Smooth muscle cell (in vitro differentiated cells): ENCODE data around the gene FTCDNL1. TPM values are rescaled to one million over a fixed set of nuclear protein-coding genes. Genes with fewer than 3 reads are reported as not detected.

Experiments used
- DNase-seq: peaks from one replicate; lab custom pipeline; 2025; ENCODE audit not compliant: unreplicated experiment; lab: John Stamatoyannopoulos, UW
- H2AFZ ChIP-seq: fragments of 200-600 bp; sonication (generic); 2 replicates; pipeline ENCODE4 v1.6.0; 2016; ENCODE audit warnings: antibody characterized with exemption, low read depth, mild to moderate bottlenecking
- H3F3A ChIP-seq: fragments of 200-600 bp; sonication (generic); 2 replicates; pipeline ENCODE4 v1.6.0; 2017; ENCODE audit warnings: antibody characterized with exemption, low read depth
- H3K27ac ChIP-seq: fragments of 200-600 bp; sonication (generic); 2 replicates; pipeline ENCODE4 v1.5.1; 2016; ENCODE audit warnings: low read depth, mild to moderate bottlenecking
- H3K27me3 ChIP-seq: fragments of 200-600 bp; sonication (generic); 2 replicates; pipeline ENCODE4 v1.6.1; 2016; ENCODE audit warnings: low read depth, mild to moderate bottlenecking
- H3K36me3 ChIP-seq: fragments of 200-600 bp; sonication (generic); 2 replicates; pipeline ENCODE4 v1.5.1; 2016; ENCODE audit warnings: low read depth
- H3K4me1 ChIP-seq: fragments of 200-600 bp; sonication (generic); 2 replicates; pipeline ENCODE4 v1.5.1; 2016; ENCODE audit warnings: low read depth
- H3K4me2 ChIP-seq: fragments of 200-600 bp; sonication (generic); 2 replicates; pipeline ENCODE4 v1.6.0; 2016; ENCODE audit warnings: mild to moderate bottlenecking
- H3K4me3 ChIP-seq: fragments of 200-600 bp; sonication (generic); 2 replicates; pipeline ENCODE4 v1.5.1; 2016; ENCODE audit warnings: mild to moderate bottlenecking
- H3K79me2 ChIP-seq: fragments of 200-600 bp; sonication (generic); 2 replicates; pipeline ENCODE4 v1.6.0; 2016; ENCODE audit warnings: low read depth, mild to moderate bottlenecking
- H3K9ac ChIP-seq: fragments of 200-600 bp; sonication (generic); 2 replicates; pipeline ENCODE4 v1.6.0; 2016; ENCODE audit warnings: low read depth
- H3K9me3 ChIP-seq: fragments of 200-600 bp; sonication (generic); replicated peaks from 2 replicates; pipeline ENCODE4 v1.5.1; 2016; ENCODE audit warnings: low read depth
- H4K20me1 ChIP-seq: fragments of 200-600 bp; sonication (generic); 2 replicates; pipeline ENCODE4 v1.6.0; 2016; ENCODE audit warnings: low read depth
- CTCF ChIP-seq: fragments of 200-600 bp; sonication (generic); IDR thresholded peaks from 2 replicates; pipeline ENCODE4 v1.5.1; 2017; ENCODE audit warnings: borderline replicate concordance, mild to moderate bottlenecking, antibody characterized with exemption; ENCODE audit not compliant: insufficient read depth, poor library complexity, severe bottlenecking
- WGBS: methylation state at CpG from one replicate; pipeline ENCODE4 v1.1.7; 2016; ENCODE audit warnings: low lambda C conversion rate; 5-methylcytosine and 5-hydroxymethylcytosine counted together
- polyA plus RNA-seq: library from polyadenylated mRNA; unstranded; fragments of >200 nt; fragmentation: Nextera tagmentation; extraction: Ambion mirVana; gene quantifications from 2 replicates; pipeline ENCODE4 v1.2.1, GENCODE V29; 2016
- total RNA-seq: library from RNA; depleted of rRNA; stranded (reverse); fragments of >200 nt; gene quantifications from 2 replicates; pipeline ENCODE4 v1.2.3, GENCODE V29; 2014

The FTCDNL1 gene
- total and polyA plus RNA-seq, 2 experiments from 2014 or later = 0.66 TPM; not detected in 1

GRCh38 chr2:199734011-199734410 is 117.0 kb downstream of the FTCDNL1 start:
- no peak for TF ChIP-seq CTCF
- no peaks in the 10 kb centered on the region for H3K9me3 ChIP-seq
- no peak overlapping the region for H3K4me2 ChIP-seq
- WGBS = 34% methylated on average over 2 of the region's 2 CpGs
- H3K36me3 ChIP-seq = no peaks in the 10 kb centered on the region
- H3K27me3 ChIP-seq = no peaks in the 10 kb centered on the region
- H2AFZ ChIP-seq = no peak overlapping the region
- H3F3A ChIP-seq = no peaks in the 10 kb centered on the region
- no peak overlapping the region for H3K4me3 ChIP-seq
- DNase-seq = no peak
- H3K79me2 ChIP-seq = no peaks in the 10 kb centered on the region
- H3K27ac ChIP-seq = no peak overlapping the region
- no peaks in the 10 kb centered on the region for H4K20me1 ChIP-seq
- no peak overlapping the region for H3K9ac ChIP-seq
- peaks cover 2% of the 10 kb centered on the region for H3K4me1 ChIP-seq

GRCh38 chr2:199727801-199728200 is 123.2 kb downstream of the FTCDNL1 start:
- TF ChIP-seq CTCF = no peak
- Histone ChIP-seq H3K27ac (no peak overlapping the region), H3K36me3 (no peaks in the 10 kb centered on the region), H3F3A (no peaks in the 10 kb centered on the region), H3K79me2 (no peaks in the 10 kb centered on the region), H3K9me3 (no peaks in the 10 kb centered on the region), H2AFZ (no peak overlapping the region), H3K4me2 (no peak overlapping the region), H4K20me1 (no peaks in the 10 kb centered on the region), H3K9ac (no peak overlapping the region), H3K27me3 (no peaks in the 10 kb centered on the region), H3K4me1 (no peaks in the 10 kb centered on the region), H3K4me3 (no peak overlapping the region)
- 80% methylated on average over 2 of the region's 2 CpGs for WGBS
- no peak for DNase-seq

- WGBS = 93% methylated on average over 1 of the region's 1 CpG
- Histone ChIP-seq H3K27ac (no peak overlapping the region), H3K79me2 (no peaks in the 10 kb centered on the region), H3K4me3 (no peak overlapping the region), H3K4me1 (no peaks in the 10 kb centered on the region), H4K20me1 (no peaks in the 10 kb centered on the region), H2AFZ (no peak overlapping the region), H3K27me3 (no peaks in the 10 kb centered on the region), H3F3A (no peaks in the 10 kb centered on the region), H3K4me2 (no peak overlapping the region), H3K9me3 (no peaks in the 10 kb centered on the region), H3K36me3 (no peaks in the 10 kb centered on the region), H3K9ac (no peak overlapping the region)
- no peak for DNase-seq
- no peak for TF ChIP-seq CTCF
Measured at GRCh38 chr2:199727306-199727705, 123.7 kb downstream of the FTCDNL1 start.

GRCh38 chr2:199718074-199718473 is 132.9 kb downstream of the FTCDNL1 start:
- Histone ChIP-seq H3K4me3 (no peak overlapping the region), H3K9ac (no peak overlapping the region), H3K4me1 (no peaks in the 10 kb centered on the region), H2AFZ (no peak overlapping the region), H3K36me3 (no peaks in the 10 kb centered on the region), H3K79me2 (no peaks in the 10 kb centered on the region), H3F3A (no peaks in the 10 kb centered on the region), H3K9me3 (no peaks in the 10 kb centered on the region), H3K4me2 (no peak overlapping the region), H4K20me1 (no peaks in the 10 kb centered on the region), H3K27me3 (no peaks in the 10 kb centered on the region), H3K27ac (no peak overlapping the region)
- WGBS = 97% methylated on average over 4 of the region's 4 CpGs
- no peak for TF ChIP-seq CTCF
- DNase-seq = no peak
